GM19023 (cell line): ENCODE results near the gene BSN.
"Not testable (repeated sequence)": the region's sequence is repeated elsewhere in the genome, so short reads cannot be mapped to it uniquely, and the experiment has no call there.

Source experiments
- ATAC-seq: cut with Tn5 transposase; IDR thresholded peaks from one replicate; pipeline ENCODE4 v1.9.1; 2021; ENCODE audit warnings: mild to moderate bottlenecking, moderate library complexity; ENCODE audit not compliant: unreplicated experiment

Gene BSN

DNA sequence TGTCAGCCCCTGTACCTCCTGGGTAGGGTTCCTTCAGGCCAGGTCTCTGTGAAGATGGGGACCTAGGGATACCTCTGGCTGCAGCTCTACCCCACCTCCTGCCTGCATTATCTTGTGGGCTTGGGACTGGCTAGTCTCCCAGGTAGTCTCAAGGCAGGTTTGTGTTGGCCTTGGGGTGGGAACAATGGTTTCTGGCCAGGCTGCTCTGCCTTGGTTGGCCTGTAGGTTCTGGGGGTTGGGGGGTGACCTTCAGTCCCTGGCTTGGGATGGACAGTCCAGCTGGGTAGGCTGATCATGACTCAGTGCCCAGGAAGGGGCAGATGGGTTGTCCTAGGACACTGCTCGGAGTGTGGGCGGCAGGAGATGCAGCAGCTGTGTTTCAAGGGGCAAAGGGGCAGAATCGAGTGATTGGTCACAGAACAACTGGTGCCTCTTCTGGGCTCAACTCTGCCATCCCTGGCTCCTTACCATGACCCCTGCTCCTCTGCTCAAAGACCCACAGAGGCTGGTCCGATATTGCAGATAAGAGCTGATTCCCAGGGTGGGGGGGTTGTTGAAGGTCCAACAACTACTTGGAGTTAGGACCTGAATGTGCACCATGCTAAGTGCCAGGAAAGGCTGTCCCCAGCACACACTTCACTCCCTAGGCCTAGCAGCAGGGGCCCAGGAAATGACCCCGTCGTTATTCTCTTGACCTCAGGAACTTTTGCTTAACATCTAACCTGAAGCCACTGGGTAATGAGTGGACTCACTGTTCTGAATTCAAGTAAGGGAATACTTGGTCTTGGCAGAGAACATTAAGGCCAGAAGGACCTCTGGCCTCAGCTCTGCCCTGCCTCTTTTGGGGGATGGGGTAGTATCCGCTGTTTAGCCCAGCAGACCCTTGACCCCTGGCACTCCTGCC lies 18.1 kb upstream of the BSN start:
- ATAC-seq, result no peak

DNA sequence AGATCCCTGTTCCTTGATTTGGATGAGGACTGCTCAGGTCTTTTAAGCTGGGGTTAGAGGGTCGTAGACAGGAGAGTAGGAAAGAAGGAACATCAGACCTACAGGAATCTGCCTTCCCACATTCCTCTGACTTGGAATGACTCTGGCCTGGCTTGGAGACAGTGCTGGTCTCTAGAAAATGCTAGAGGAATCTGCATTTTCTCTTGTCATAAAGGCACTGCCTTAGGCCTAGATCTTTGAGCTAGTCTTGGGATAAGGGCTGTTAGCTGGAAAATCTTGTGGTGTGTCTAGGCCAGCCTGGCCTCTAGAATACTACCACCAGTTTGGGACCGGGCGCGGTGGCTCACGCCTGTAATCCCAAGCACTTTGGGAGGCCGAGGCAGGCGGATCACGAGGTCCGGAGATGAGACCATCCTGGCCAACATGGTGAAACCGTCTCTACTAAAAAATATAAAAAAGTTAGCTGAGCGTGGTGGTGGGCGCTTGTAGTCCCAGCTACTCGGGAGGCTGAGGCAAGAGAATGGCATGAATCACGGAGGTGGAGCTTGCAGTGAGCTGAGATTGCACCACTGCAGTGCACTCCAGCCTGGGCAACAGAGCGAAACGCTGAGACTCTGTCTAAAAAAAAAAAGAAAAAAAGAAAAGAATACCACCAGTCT lies 17.3 kb upstream of the BSN start:
- no peak for ATAC-seq

DNA sequence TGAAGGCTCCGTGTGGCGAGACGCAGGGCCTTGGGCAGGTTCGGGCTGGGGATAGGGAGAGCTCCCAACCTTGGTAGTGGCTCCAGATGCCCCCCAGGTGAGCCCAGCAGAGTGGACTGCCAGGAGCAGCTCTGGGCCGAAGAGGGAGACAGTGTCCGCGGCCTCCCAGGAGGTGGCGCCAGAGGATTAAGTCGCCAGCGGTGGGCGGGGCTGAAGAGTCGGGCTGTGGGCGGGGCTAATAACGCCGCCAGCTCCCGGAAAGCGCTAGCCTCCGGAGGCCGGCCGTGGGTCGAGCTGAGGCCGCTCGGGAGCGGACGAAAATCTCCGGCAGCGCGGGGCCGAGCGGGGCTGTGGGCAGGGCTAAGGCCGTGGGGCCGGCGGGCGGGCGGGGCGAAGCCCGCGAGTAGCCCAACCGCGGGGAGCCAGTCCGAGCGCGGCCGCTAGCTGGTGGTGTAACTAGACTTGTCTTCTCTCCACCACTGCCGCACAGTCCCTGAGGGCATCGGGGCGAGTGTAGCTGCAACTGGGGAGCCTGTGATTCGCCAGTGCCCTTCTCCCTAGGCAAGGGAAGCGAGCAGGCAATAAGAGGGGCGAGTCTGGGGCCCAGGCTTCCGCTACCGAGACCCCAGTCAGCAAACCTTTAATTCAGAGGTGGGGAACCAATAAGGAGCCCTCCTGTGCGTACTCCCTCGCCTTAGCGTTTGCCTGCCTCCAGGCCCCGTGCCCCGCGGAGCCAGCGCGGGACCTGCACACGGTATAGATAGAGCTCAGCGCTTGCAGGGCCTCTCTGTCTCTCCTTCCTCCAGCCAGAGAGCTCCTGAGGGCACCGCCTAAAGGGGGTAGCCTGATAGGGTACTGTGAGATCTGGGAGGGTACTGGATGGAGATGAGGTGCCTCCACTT lies 14.4 kb upstream of the BSN start:
- ATAC-seq, result peak; percentile 92

DNA sequence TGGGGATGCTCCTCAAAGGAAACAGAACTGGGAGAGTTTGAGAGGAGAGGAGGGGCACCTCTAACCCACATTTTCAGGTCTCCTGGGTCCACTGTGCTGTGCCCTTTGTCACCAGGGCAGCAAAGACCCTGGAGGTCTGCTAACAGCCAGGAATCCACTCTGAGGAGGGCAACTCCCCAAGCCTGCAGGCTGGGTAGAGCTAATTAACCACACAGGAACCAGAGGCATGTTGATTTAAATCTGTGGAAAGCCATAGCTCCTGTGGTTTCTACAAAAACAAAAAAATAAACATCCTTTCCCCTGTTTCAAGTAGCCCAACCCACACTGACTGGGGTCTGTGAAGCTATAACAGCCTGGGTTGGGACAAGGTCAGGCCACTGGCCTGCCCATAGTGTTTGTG lies 2.2 kb upstream of the BSN start:
- ATAC-seq, result no peak

GRCh38 chr3:49553324-49553691 lies 969 bp upstream of the BSN start:
- ATAC-seq, result no peak

DNA sequence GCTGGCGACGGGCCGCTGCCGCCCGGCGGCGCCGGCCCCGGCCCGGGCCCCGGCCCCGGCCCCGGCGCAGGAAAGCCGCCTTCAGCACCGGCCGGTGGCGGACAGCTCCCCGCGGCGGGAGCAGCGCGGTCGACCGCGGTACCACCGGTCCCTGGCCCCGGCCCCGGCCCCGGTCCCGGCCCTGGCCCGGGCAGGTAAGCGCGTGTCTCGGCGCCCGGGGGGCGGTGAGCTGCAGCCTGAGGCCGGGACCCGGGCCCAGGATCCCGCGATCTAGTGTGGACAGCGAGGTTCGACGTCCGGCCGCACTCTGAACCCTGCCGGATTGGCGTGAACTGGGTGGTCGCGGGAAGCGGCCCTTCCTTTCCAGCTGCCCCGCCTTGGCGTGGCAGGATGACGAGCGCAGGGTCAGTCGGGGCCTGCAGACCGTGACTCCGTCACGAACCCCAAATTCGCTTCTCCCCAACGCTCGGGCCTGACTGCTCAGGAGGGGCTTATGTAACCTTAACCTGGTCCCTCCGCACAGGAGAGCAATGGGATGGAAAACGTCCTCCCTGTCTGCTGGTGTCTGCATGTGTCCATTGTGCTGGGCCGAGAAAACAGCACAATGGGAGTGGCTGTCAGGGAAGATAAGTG lies 472 bp downstream of the BSN start:
- peak; percentile 51 for ATAC-seq

DNA sequence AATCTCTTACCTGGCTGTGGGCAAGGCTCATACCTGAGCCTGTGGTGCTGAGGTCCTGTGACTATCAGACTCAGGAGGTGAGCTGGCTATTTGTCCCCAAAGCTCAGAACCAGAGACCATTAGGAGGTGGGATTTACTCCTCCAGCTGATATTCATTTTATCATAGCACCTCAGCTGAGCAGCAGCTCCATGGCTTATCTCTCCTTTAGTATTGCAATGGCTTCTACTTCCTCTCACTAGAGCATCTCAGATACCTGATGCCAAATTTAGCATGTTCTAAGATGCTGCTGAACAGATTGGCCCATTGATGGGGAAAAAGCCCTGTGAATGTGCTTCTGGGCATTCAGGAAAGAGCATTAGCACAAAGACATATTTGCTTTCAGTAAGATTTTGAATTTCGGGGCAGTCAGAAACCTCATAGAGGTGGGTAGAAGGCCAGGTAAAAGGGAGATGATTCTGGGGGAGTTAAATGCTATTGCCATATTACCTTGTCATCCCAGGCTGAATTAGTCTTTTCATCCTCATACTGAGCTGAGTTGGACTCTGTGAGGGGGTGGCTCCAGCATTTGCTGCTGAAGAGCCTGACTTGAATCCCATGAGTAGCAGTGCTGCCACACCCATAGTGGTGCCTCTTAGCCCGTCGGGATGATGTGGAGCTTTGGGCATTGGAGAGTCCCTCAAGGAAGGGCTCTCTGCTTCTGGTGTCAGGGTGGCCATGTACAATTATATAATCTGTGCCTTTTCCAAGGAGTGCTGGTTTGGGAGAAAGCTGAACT lies 2.4 kb downstream of the BSN start:
- no peak for ATAC-seq

- ATAC-seq, result no peak
Observed at GRCh38 chr3:49563040-49563578, 8.8 kb downstream of the BSN start.

- ATAC-seq, result no peak
Observed at GRCh38 chr3:49563766-49564165, 9.5 kb downstream of the BSN start.

DNA sequence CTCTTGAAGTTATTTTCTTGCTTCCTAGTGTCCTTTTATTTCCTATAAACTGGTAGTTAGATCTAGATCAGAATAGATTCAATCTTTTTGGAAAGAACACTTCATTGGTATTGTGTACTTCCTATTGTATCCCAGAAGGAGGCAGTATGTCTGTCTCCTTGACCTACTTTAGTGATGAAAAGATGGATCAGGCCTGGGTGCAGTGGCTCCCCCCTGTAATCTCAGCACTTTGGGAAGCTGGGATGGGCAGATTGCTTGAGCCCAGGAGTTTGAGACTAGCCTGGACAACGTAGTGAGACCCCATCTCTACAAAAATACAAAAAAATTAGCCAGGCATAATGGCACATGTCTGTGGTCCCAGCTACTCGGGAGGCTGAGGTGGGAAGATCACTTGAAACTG lies 12.0 kb downstream of the BSN start:
- no peak for ATAC-seq

GRCh38 chr3:49567406-49567805 lies 13.1 kb downstream of the BSN start:
- ATAC-seq, result no peak

DNA sequence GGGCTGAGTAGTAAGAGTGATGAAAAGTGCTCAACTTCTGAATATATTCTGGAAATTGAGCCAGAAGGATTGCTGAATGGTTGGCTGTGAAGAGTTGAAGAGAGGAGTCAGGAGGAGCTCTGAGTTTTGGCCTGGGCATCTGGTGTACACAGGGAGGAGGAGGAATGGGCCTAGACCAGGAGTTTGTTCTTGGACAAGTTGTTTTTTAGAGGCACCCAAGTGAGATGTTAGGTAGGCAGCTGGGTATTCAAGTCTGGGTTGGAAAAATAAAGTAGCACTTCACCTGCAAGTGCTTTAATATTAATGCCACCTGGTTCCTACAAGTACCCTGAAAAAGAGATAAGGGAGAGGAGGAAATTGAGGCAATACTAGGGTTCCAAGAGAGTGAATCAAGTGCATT lies 14.7 kb downstream of the BSN start:
- no peak for ATAC-seq

DNA sequence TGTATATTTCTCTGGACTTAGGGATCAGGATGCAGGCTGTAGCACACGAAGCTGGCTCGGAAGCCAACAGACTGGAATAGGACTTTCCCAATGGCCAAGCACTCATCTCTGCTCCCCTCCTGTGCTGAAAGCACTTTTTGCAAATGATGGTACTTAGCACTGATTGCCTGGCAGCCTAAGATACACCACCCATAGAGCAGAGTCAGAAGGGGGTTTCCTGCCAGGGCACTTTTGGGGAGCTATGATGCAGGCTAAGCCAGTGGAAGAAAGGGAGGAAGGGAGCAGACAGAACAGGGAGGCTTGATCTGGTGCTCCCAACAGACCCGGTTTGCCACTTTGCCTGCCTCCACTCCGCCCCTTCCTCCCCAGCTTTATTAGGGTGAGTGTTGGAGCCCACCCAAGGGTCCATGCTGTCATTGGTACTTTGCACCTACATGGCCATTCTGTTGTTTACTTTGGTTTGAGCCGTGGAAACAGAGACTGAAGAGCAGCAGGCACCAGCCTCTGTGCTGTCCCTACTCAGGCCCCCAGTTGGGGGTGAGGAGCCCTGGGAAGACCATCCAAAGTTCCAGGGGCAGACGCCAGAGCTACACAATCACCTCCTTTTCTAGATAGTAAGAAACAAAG lies 15.9 kb downstream of the BSN start:
- no peak for ATAC-seq

DNA sequence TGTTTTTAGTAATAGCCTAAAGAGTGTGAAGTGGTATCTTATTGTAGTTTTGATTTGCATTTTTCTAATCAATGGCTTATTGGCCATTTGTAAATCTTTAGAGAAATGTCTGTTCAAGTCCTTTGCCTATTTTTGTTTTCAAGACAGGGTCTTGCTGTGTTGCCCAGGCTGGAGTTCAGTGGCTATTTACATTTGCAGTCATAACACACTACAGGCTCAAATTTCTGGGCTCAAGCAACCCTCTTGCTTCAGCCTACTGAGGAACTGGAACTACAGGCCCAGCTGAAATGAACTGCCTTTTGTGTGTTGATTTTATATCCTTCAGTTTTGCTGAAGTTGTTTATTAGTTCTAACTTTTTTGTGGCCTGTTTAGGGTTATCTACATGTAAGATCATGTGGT lies 27.9 kb downstream of the BSN start:
- ATAC-seq, result no peak

DNA sequence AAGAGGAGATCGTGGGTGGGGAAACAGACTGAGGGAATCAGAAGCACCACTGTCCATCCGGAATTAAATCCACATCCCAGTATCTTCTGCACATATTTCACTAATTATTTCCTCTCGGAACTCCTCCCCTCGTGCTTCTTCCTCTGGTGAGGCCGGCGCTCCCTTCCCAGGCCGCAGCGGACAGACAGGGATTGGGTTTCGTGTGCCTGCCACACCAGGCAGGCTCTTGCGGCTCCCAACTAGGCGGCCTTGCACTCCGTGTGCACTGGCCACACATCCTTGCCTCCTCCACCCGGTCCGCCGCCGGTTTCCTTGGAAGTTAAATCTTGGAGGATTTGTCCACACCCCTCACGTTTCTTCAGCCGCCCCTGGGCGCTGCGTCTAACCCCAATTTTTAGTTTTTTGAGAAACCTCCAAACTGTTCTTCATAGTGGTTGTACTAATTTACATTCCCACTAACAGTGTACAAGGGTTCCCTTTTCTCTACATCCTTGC lies 31.0 kb downstream of the BSN start:
- not testable (repeated sequence) for ATAC-seq

- ATAC-seq, result no peak
Observed at GRCh38 chr3:49591615-49592014, 37.3 kb downstream of the BSN start.

DNA sequence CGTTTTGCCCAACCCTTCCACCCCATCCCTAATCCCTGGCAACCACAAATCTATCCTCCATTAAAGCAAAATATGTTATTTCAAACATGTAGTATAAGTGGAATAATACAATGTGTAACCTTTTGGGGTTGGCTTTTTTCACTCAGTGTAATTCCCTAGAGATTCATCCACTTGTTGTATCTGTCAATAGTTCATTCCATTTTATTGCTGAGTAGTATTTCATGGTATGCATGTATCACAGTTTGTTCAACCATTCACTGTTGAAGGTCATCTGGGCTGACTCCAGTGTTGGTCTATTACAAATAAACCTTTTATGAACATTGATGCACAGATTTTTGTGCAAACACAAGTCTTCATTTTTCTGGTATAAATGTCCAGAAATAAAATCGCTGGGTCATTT lies 38.8 kb downstream of the BSN start:
- no peak for ATAC-seq

DNA sequence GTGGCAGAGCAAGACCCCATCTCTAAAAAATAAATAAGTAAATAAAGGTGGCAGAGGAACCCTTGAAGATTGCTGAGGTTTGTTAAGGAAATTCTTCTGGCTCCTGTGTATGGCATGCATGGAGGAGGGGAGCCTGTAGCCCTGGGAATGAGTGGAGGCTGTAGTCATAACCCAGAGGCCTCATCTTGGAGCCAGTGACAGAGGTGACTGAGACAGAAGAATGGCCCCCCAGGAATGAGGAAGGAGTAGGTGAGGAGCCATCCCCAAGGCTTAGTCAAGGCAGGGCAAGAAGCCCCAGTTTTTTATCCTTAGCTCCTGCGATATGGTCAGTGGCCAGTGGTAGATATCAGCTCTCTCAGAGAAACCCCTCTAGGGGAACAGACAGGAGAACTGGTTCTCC lies 46.5 kb downstream of the BSN start:
- ATAC-seq, result no peak

DNA sequence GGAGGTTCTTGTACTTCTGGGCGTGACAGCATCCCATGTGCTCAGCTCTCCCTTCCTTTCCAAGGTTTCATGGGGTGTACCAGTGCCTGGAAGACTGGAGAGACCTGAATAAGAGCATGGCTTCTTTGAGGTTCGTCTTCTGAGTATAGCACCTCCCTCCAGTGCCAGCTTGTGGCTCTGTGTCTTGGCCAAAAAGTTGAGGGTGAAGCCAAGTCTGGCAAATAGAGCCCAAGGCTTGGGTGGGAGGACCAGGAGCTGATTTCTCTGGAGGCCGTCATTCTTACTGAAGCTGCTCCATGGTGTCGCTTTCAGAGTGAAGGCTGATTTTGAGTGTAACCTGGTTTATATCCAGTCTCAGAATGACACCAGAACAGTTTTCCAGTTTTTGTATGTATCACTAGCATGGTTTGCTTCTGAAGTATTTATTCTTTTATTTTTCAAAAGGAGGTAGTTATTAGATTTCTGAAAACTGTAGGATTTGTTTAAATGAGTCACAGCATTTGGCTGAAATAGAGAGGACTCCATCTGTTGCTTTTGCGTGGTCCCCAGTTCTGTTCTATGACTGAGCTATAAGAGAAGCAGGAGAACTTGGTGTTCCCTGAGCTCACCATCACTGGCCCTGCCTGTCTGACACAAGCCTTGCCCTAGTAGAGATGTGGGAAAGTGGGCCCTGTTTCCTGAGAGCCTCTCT lies 47.2 kb downstream of the BSN start:
- no peak for ATAC-seq
